Adrenal gland (tissue), 5 donors: ENCODE data around the gene HCN4.

Source experiments
- CTCF ChIP-seq, 6 experiments: fragments of 450-650 bp in 4 of 6; fragments of 200-600 bp in 2 of 6; sonication (generic) in 1 of 6; IDR thresholded peaks; 1 replicate in 5 of 6; 2 replicates in 1 of 6; pipeline versions ENCODE4 v1.5.1 to v1.8.0; 2016 to 2021; ENCODE audit warnings: antibody characterized with exemption in 6 of 6, mild to moderate bottlenecking in 2 of 6, moderate library complexity in 1 of 6
- POLR2A ChIP-seq, 2 donors: fragments of 450-650 bp; IDR thresholded peaks; one replicate each; pipeline ENCODE4 v1.6.1; 2017; ENCODE audit warnings: antibody characterized with exemption in 2 of 2, mild to moderate bottlenecking in 2 of 2, moderate library complexity in 1 of 2
- donor health status: DM: no; HTN: no; CAD: no.

DNA sequence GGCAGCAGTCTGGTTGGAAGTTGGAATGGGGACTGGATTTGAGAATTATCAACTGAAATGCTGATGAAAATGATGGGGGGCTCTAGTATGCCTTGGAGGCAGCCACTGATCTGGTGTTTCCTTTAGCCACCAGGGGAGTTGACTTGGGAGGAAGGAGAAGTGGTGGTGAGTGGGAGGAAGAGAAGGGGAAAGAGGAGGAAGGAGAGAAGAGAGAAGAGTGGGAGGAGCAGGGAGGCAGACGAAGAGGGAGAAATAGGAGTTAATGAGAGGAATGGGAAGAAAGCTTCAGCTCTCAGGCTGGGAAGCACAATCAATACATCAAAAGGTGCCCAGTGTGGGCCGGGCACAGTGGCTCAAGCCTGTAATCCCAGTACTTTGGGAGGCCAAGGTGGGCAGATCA, 23.3 kb upstream of the HCN4 start:
- no peak for TF ChIP-seq CTCF (IDR thresholded peaks at IDR 0.05)
- TF ChIP-seq POLR2A (IDR thresholded peaks at IDR 0.05), result no peak
